Stimulated activated CD8-positive, alpha-beta memory T cell treated with anti-CD3 and anti-CD28 coated beads, Interleukin-4, amount 100 ng/mL, for 48 hours (primary cell): ENCODE results near the gene IFI27L2.

Experiments
- DNase-seq: peaks from one replicate; pipeline ENCODE4 v3.0.0-alpha.2; 2020

IFI27L2 gene

DNA sequence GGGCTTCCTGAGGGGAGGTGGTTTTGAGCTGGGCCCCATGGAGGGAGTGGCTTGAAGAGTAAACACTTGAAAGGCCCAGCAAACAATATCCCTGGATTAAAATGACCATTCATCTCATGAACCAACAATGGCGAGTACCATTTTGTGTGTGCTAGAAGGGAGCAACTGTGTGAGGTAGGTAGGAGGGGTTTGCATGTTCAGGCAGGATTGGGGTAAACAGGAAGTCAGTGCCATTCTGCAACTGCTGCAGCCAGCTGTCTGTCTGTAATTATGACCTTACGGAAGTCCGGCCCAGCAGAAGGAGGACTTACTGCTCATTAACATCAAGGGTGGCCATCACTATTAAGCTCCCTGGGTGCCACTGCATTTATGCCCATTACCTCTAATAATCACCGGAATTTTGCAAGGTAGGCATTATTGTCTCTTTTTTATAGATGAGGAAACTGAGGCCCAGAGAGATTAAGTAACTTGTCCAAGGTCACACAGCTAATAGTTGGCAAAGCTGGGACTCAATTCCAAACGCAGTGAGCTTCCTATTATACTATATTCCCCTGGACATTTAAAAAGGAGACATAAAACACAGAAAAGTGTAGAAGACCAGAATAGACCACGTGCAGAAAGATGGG, 16.6 kb upstream of the IFI27L2 start:
- DNase-seq: no peak

DNA sequence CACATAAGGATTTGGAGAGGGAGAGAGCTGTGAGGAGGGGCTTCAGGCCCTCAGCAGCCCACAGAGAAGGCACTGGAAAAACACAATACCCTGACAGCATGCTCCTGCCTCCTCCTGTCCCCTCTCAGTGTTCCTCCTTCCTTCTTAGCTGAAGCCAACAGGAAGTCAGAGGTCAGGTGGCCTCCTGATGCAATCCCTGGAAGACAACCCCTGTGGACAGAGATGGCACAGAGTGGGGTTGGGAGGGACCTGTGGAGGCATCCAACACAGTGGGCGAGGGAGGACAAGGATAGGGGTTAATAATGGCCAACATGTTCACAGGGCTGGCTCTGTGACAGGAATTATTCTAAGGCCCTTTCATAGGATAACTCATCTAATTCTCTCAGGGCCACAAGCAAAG, 15.4 kb upstream of the IFI27L2 start:
- DNase-seq: no peak

DNA sequence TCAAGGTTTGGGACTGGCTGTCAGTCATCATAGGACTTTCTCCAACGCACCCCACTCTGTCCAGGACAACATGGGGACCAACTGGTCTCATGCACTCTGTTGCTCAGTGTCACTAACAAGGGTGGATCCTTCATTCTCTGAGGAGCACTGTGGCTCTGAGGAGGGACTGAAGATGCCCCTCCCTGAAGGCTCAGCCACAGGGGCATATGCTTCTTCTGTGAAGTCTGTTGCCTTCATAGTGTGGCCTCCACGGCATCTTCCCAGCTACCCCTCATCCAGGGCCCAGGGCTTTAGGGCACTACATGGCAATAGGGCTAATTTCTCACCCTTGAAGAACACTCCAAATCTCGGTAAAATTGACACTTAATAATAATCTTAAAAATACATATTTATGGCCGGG, 14.3 kb upstream of the IFI27L2 start:
- DNase-seq: no peak

DNA sequence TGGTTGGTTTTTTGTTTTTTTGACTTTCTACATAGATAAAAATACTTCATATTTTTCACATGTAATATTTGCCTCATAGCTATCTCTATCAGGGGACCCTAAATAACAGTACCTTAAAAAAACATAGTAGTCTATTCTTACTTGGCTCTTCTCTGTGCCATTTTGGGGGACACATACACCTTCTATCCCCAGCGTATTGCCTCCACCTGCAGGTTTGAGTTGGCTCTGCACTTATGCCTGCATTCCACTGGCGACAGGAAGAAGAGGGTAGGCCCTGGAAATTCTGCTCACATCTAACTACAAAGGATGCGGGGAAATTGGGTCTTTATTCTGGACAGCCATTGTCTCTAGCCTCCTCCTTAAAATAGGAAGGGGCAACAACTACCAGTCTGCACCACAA, 13.8 kb upstream of the IFI27L2 start:
- no peak for DNase-seq

DNA sequence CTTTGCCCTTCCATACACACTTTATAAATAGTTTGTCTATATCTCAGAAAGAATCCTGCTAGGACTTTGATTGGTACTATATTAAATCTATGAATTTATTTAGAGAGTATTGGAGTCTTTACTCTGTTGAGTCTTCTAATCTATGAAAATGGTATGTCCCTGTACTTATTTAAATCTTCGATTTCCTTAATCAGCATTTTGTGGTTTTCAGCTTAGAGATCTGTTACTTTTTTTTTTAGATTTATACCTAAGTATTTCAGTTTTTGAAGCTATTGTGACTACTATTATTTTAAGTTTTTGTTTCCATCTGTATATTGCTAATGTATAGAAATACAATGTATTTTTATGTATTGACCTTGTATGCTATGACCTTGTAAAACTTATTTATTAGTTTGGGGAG, 13.4 kb upstream of the IFI27L2 start:
- no peak for DNase-seq

DNA sequence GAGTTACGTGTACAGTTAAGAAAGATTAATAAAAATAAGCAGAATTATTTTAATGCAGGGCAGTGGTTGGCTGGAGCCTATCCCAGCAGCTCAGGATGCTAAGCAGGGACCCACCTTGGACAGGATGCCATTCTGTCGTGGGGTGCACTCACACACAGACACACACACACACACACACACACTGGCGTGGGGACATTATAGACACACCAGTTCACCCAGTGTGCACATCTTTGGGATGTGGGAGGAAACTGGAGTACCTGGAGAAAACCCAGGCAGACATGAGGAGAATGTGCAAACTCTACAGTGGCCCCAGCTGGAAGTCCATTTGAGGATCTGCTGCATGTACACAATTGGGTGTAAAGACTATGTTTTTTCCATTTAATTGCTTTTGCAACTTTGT, 12.8 kb upstream of the IFI27L2 start:
- DNase-seq: no peak

DNA sequence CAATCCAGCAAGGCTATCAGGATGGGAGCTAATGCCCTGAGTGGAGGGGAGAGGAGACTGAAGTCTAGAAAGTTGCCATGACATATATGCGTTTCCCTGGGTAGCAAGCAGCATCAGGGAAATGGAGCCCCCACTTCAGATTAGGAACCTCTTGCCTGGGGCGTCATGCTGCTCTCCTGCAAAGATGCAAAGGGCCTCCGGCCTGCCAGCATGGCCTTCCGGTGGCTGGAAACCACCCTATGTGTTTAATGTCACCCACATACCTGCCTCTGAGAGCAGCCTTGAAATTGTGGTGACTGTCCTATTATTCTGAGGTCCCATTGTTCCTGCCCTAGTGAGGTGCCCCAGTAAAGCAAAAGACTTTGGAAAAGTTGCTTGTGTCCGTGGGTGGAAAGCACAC, 10.0 kb upstream of the IFI27L2 start:
- DNase-seq: no peak

DNA sequence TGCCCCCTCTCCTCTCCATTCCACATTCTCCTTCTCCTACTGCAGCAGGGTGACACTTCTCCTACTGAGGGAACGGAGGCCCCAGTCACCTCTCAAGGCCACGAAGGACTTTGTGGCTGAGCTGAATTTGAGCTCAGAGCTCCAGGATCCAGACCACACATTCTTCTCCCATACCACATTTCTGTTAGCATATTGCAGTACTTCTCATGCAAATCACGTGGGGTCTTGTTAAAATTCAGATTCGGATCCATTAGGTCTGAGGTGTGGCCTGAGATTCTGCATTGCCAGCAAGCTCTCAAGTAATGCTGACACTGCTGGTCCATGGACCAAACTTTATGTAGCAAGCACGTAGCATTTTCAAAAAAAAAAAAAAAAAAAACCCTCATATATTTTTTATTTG, 9.6 kb upstream of the IFI27L2 start:
- DNase-seq: no peak

DNA sequence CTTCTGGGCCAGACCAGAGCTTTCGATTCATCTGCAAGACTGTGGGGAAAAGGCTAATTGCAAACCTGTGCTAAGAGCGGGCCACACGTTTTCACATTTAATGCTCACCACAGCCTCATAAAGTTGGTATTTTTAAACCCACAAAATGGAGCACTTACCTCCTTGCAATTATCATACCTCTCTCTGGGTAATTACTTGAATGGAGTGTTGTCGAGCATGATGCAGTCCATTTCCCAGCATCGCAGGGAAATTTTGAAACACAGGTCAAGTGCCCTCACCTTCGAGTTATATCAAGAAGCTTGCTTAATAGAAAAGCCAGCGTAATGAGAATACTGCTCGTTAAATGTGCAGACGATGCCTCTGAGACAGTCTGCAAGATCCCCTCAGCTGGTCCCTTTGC, 8.8 kb upstream of the IFI27L2 start:
- no peak for DNase-seq

DNA sequence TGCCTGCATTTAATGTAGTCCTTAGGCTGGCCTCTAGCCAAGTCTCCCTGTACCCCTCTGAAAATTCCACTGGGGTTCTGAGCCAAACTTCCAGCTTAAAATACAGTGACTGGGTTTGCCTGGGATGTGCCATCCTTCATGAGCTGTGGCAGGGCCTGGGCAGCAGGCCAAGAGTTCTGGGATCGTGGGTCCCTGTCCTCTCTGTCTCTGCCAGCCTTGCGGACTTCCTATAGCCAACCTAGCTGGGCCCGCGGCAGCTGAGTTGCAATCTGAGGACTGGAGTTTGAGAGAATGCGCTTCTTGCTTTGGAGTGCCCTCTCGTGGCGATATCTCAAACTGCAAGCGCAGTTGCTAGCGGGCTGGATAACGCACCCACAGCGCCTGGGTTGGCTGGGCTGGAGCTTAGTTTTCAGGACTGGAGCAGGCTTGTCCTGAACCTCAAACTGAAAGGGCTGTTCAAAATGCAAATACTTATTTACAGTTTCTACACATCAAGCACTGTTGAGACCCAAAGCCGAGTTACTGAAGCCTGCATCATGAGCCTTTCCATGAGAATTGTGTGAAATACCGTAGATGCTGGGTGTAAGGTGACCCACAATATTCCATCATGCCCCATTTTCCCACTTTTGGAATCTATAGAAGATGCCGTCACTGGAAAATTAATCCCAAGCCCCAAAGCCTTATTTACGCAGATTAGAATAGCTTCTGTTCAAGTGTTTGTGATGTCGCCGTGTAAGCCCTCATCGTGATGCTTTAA, 7.3 kb upstream of the IFI27L2 start:
- DNase-seq: peak; percentile 95

DNA sequence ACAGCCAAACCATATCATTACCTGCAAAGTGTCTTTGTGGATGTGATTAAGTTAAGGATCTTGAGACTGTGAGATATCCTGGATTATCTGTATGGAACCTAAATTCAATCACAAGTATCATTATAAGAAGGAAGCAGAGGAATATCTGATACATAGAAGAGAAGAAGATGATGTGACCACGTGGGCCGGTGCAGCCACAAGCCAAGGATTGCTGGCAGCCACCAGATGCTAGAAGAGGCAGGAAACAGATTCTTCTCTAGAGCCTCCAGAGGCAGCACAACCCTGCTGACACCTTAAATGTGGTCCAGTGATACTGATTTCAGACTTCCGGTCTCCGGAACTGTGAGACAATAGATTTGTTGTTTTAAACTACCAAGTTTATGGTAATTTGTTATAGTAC, 6.1 kb upstream of the IFI27L2 start:
- DNase-seq: no peak

DNA sequence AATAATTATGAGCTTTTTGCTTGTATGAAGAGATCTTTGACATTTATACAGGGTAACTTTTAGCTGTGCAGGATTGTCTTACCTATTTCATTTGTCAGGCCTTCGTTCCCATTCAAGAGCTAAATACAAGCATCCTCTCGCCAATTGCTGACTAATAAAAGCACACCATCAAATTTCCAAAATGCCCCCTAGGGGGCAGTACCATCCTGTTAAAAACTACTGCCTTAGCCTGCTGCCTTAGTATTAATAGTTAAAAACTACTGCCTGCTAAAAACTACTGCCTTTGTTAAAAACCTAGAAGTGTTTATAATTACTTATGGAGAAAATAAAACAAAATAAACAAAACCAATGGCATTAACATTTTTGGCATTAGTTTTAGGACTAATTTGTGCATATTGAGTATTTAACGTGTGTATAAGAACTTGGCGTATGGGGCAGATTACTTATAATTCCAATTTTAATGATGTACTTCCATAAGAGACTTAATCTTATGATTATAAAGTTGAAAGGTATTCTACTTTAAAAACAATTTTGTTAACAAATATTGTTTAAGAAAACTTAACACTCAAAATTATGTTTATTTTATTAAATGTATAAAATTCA, 3.0 kb upstream of the IFI27L2 start:
- peak; percentile 68 for DNase-seq

DNA sequence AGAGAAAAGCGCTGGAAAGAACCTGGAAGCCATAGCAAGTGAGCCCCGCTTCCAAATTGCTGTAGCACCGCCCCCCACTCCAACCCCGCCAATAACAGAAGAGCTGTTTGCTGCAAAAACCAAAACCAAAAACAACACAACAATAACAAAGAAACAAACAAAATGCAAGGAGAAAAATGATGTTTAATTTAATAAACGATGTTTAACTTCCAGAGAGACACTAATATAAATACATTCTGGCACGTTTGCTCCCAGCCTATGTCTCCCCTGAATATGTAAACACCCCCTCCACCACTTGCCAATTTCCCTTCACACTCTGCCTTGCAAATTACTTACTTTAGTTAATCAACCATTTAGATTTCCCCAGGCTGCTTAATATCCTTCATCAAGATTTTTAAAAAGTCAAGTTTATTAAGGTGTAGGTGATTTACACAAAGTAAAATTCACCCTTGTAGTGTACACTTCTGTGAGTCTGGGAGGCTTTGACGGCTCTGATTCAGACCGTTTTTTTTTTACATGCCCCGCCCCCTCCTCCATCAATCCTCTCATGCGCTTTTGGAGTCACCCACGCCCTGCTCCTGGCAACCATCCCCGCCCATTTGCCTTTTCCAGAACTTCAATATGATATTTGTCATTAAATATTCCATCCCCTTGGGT, 482 bp upstream of the IFI27L2 start:
- peak; percentile 47 for DNase-seq

DNA sequence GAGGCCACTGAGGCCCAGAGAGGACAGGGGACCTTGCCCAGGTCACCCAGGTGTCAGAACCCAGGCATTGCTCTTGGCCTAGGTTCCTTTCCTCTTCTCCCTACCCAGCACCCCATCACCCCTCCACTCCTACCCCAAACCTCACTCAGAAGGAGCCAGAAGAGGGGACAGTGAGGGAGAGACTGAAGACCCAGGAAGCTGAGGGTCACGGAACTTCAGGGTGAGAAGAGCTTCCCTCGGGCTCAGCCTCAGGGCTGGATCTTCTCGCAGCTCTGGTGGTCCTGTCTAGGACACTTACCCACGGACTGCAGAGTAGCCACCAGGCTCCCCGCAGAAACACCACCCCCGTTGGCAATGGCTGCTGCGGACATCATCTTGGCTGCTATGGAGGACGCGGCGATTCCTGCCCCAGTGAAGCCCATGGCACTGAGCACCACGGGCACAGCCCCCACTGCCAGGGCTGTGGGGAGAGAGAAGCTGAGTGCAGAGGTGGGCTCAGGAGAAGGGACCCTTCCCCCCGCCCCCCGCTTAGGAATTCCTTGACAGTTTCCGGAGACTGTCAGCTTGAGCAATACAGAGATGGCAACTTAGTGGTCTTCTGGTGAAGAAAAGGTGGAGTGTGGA, 1.1 kb downstream of the IFI27L2 start:
- no peak for DNase-seq

DNA sequence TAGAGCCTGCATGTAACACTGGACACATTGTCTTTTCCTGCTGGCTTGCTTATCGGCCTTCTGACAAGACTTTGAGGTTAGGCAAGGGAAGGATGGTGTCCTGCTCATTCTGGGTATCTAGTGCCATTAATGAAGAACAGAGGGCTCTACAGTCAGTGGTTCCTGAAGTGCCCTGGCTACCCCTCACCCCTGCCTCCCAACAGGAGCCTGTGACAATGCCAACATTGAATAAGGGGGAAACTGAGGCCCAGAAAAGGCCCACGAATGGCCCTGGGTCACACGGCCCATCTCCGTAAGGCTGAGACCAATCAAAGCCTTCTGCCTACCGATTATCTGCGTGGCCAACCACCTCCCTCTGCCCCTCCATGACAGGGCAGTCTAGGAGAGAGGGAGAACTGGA, 2.1 kb downstream of the IFI27L2 start:
- DNase-seq: no peak

DNA sequence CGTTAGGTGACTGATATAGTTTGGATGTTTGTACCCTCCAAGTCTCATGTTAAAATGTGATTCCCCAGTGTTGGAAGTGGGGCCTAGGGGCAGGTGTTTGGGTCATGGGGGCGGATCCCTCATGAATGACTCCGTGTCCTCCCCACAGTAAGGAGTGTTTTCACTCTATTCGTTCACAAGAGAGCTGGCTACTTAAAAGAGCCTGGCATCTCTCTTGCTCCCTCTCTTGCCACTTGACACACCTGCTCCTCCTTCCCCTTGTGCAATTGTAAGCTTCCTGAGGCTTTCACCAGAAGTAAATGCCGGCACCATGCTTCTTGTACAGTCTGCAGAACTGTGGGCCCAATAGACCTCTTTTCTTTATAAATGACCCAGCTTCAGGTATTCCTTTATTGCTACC, 2.6 kb downstream of the IFI27L2 start:
- no peak for DNase-seq

DNA sequence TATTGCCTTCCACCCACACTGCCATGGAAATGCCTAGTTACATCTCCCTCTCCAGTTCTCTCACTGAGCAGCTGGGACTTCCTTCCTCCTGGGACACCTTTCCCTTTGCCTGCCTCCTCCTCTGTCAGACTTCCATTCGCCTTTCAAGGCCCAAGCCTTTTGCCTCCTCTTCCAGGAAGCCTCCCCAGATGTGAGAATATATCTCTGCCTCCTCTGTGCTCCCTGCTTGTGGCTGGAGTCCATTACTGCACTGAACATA, 3.1 kb downstream of the IFI27L2 start:
- no peak for DNase-seq

DNA sequence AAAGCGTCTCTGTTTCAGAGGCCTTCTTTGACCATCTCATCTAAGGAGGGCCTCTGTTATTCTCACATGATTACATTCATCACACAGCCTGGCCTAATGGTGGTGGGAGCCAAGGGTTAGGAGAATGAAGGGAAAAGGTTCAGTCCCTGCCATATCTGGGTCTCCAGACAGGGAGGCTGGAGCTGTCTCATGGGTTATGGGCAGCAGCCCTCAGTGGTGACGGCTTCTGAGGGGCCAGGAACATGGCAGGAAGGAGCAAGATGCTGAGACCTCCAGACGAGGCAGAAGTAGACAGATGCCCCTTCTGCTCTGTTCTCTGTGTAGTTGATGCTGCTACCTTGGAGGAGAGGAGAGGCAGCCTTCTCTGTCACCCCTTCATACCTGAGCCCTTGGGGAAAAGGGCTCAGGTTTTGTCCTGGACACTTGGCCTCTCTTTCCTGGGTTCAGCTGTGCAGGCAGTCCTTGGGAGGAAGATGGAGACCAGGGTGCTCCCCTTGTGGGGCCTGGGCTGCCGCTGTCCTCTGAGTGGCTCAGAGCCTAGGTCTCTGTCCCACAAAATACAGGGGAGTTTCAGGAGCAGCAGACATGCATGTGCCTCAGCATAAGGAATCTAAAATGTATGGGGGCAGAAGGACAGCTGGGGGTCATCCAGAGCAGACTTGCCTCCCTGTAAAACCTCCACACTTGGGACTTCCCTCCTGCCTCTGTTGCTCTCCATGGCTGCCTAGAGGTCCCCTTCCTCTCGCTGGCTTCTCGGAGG, 3.6 kb downstream of the IFI27L2 start:
- no peak for DNase-seq

DNA sequence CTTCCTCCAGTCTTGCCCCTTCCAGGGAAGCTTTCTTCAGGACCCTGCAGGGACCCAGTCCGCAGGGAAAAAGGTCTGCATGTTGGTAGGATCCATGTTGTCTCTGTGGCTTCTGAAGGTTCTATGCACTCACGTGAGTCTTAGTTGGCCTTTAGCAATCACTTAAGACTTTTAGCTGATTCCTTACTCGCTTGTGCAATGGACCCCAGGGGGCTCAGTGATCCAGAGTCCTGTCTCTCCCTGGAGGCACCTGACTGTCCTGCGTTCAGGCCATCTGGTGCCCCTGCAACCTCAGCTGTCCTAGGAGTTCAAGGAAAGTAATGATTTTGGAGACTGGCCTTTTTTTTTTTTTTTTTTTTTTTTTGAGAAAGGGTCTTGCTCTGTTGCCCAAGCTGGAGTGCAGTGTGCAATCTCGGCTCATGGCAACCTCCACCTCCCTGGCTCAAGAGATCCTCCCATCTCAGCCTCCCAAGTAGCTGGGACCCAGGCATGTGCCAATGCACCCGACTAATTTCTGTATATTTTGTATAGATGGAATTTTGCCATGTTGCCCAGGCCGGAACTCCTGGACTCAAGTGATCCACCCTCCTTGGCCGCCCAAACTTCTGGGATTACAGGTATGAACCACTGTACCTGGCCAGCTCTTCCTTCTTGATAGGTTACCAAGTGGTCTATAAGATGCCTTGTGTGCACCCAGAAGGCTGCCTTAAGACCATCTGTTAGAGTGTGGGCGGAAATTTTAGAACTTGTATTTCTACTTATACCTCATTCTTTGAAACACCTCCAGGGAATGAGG, 4.6 kb downstream of the IFI27L2 start:
- DNase-seq: no peak

DNA sequence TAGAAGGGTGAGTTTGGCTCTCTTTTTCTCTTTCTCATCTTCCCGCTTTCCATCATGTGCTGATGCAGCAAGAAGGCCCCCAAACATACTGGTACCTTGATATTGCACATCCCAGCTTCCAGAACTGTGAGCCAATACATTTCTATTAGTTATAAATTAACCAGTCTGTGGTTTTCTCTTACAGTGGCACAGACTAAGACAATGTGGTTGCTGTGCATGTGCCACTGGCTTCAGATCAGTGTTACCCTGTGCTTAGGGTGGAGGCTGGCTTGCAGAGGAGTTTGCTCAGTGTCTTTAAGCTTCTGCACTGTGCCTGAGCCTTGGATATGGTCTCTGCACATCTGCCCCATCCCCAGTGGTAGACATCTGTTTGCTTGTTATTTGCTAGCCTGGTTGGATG, 5.5 kb downstream of the IFI27L2 start:
- no peak for DNase-seq

DNA sequence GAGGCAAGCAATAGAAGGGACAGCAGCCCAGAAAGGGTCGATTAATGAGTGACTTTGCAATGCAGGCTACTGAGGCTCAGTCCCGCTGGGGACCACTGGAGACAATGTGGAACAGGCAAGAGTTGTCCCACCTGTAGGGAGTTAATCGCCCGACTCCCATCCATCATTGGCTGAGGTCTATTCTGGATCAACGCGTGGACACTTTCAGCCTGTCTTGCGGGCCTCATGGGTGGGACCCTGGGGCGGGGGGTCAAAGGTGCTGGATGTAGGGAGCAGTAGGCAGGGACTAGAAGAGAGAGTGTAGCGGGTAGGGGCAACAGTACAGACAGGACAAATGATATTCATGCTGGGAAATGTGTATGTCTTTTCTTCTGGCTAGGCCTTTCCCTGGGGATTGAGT, 6.1 kb downstream of the IFI27L2 start:
- peak; percentile 18 for DNase-seq

DNA sequence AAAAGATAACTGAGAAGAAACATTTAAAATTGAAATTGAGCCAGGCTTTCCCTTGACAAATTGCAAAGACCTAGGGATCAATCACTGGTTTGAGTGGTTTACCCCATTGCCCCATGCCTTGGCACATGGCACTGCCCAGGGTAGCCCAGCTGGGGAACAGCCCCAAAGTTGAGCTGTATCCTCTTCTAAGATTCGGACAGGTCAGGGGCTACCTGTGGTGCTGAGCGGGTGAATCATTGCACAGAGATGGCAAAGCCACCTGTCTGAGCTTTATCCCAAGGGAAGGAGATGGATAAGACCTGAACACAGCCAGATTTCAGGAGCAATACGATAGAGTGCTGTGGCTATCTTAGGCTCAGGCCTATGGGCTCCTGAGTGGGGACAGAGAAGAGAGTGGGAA, 7.0 kb downstream of the IFI27L2 start:
- DNase-seq: no peak
